ENCODE measurements around the gene HVCN1.
A peak's percentile ranks its signal among the peaks of the same experiment; 100 is the strongest.

The HVCN1 gene

DNA sequence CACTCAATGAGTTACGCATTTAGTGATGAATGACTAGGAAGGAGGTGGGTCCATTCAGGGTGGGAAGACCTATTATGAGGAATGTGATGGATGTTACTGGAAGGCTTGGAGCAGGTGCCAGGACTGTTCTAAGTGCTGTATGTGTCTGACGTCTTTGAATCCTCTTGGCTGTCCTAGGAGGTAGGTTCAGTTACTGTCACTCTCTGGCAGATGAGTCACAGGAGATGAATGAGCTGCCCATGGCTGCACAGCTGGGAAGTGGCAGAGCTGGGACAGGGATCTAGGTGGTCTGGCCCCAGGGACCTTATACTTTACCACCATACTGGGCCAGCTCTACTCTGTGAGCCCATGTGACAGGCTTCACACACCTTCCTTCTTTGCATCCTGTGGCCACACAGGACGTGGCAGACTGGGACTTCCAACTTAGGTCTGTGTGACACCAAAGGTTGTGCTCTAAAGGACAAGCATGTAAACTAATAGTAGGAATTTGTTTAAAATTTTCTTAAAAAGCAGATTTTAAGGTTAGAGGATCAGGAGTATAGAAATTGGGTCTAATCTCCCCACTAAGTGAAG lies 51.0 kb downstream of the HVCN1 start:
- DNase-seq: no peak
- TF ChIP-seq POLR2A (IDR thresholded peaks at IDR 0.05; ENCODE audit: low read length) (no peak), GATA1 (IDR thresholded peaks at IDR 0.05; ENCODE audit: low read depth, low read length) (no peak)

- no peak for TF ChIP-seq POLR2A (IDR thresholded peaks at IDR 0.05; ENCODE audit: low read length)
- TF ChIP-seq GATA1 (IDR thresholded peaks at IDR 0.05; ENCODE audit: low read depth, low read length): no peak
- no peak for DNase-seq
Measured at GRCh38 chr12:110636516-110636915, 52.4 kb downstream of the HVCN1 start.

- no peak for TF ChIP-seq GATA1 (IDR thresholded peaks at IDR 0.05; ENCODE audit: low read depth, low read length)
- no peak for TF ChIP-seq POLR2A (IDR thresholded peaks at IDR 0.05; ENCODE audit: low read length)
- no peak for DNase-seq
Measured at GRCh38 chr12:110635055-110635454, 53.9 kb downstream of the HVCN1 start.

- TF ChIP-seq POLR2A (IDR thresholded peaks at IDR 0.05; ENCODE audit: low read length) (no peak), GATA1 (IDR thresholded peaks at IDR 0.05; ENCODE audit: low read depth, low read length) (no peak)
- DNase-seq: no peak
Measured at GRCh38 chr12:110627500-110628195, 61.3 kb downstream of the HVCN1 start.

DNA sequence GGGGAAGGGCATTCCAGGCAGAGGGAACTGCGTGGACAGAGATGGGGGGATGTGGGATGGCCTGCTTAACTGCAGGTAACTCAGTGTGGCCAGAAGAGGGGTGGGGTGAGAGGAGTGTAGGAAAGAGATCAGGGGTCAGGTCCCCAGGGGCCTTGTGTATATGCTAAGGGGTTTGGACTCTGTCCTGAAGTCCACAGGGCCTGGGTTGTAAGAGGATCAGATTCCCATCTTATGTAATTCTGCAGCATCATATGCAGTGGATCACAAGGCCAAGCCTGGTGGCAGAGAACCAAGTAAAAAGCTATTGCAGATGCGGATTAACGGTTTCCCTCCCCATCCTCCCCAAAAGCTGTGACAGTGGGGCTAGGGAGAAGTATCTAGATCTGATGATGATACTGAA lies 66.3 kb downstream of the HVCN1 start:
- TF ChIP-seq POLR2A (IDR thresholded peaks at IDR 0.05; ENCODE audit: low read length): no peak
- no peak for TF ChIP-seq GATA1 (IDR thresholded peaks at IDR 0.05; ENCODE audit: low read depth, low read length)
- DNase-seq: no peak

DNA sequence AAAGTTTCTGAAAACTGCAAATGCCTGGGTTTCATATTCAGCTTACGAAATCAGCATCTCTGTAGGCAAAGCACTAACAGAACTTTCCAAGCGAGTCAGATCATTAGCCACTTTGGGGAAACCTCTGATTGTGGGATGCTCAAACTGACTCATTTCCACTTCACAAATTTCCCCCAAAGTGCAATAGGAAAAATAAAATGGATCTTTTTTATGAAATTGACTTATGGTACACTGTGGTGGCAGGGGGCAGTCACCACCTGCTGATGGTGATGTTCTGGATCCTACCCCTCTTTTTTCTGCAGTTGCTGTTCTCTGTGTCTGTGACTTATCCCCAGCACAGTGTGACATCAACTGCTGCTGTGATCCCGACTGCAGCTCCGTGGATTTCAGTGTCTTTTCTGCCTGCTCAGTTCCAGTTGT lies 69.4 kb downstream of the HVCN1 start:
- no peak for DNase-seq
- no peak for TF ChIP-seq GATA1 (IDR thresholded peaks at IDR 0.05; ENCODE audit: low read depth, low read length)
- TF ChIP-seq POLR2A (IDR thresholded peaks at IDR 0.05; ENCODE audit: low read length): no peak

DNA sequence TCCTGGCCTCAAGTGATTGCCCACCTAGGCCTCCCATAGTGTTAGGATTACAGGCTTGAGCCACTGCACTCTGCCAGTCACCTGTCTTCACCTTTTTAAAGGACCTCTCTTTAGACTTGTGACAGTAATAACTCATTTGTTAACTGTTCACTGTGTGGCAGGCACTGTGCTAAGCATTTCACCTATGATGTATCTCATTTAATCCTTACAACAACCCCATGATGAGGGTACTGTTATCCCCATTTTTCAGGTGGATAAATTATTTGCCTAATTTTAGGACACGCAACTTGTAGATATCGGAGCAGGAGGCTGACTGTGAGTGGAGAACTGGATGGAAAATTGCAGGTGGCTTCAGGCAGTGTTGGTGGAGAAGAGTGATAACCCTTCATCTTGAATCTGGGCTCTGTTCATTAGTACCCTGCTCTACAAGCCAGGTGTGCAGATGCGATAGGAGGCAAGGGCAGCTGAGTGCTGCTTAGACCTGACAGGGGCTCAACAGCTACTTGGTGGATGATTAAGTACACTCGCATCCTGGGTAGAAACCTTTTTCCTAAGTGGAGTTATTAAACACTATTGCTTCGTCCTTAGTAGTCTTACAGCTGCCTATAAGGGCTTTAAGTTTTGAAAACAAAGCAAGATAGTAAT lies 72.3 kb downstream of the HVCN1 start:
- DNase-seq: no peak
- no peak for TF ChIP-seq POLR2A (IDR thresholded peaks at IDR 0.05; ENCODE audit: low read length)

DNA sequence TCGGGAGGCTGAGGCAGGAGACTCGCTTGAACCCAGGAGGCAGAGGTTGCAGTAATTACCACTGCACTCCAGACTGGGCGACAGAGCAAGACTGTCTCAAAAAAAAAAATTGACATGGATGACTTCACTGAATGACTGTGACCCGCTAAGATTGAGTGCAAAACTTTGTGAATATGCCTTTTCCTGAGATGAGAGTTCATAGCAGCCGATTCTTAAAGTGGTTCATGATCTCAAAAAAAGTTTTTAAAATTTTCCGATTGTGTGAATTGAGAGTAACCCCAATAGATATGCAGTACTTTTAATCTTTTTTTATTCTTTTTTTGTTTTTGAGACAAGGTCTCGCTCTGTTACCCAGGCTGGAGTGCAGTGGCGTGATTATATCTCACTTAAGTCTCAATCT lies 73.7 kb downstream of the HVCN1 start:
- DNase-seq: no peak
- TF ChIP-seq GATA1 (IDR thresholded peaks at IDR 0.05; ENCODE audit: low read depth, low read length): no peak
- no peak for TF ChIP-seq POLR2A (IDR thresholded peaks at IDR 0.05; ENCODE audit: low read length)

GRCh38 chr12:110613771-110614684 lies 74.9 kb downstream of the HVCN1 start, which contains the start of gene TCTN1:
TCTN1 (plus strand) TSS chr12:110614129; CDS start chr12:110614183, 54 bp downstream.
- DNase-seq: peak; percentile 95 to 96
- peak; percentile 63 for TF ChIP-seq POLR2A (IDR thresholded peaks at IDR 0.05; ENCODE audit: low read length)
- TF ChIP-seq GATA1 (IDR thresholded peaks at IDR 0.05; ENCODE audit: low read depth, low read length): no peak

- no peak for DNase-seq
- TF ChIP-seq POLR2A (IDR thresholded peaks at IDR 0.05; ENCODE audit: low read length) (no peak), GATA1 (IDR thresholded peaks at IDR 0.05; ENCODE audit: low read depth, low read length) (no peak)
Measured at GRCh38 chr12:110613071-110613770, 75.7 kb downstream of the HVCN1 start.

- DNase-seq: no peak
- TF ChIP-seq GATA1 (IDR thresholded peaks at IDR 0.05; ENCODE audit: low read depth, low read length) (no peak), POLR2A (IDR thresholded peaks at IDR 0.05; ENCODE audit: low read length) (no peak)
Measured at GRCh38 chr12:110606253-110606611, 82.7 kb downstream of the HVCN1 start.

- DNase-seq: peak; percentile 71 to 73
Measured at GRCh38 chr12:110602085-110602814, 86.7 kb downstream of the HVCN1 start.

GRCh38 chr12:110600254-110600653 lies 88.7 kb downstream of the HVCN1 start:
- TF ChIP-seq GATA1 (IDR thresholded peaks at IDR 0.05; ENCODE audit: low read depth, low read length) (no peak), POLR2A (IDR thresholded peaks at IDR 0.05; ENCODE audit: low read length) (no peak)
- DNase-seq: peak; percentile 38 to 67

All from erythroblast (primary cell).